IMR-90 (cell line): ENCODE results near the gene PCDHB11. TPM values are rescaled to one million over a fixed set of nuclear protein-coding genes. Genes with fewer than 3 reads are reported as not detected.
A peak's percentile ranks its signal among the peaks of the same experiment; 100 is the strongest.

ENCODE experiments used
- ATAC-seq: fragments of 200-7000 bp; cut with Tn5 transposase; 2 replicates; pipeline ENCODE4 v1.9.1; 2020; ENCODE audit warnings: low read depth, mild to moderate bottlenecking, moderate library complexity
- BruUV-seq: library from RNA; stranded (reverse); fragments of 400-500 nt; replicated peaks from 2 replicates; lab custom pipeline; 2021; lab: Mats Ljungman, UMichigan
- CTCF ChIA-PET: fragments of 300-600 bp; formaldehyde crosslinking; extraction: SDS; loops from one replicate; lab custom pipeline; 2021; ENCODE audit warnings: antibody characterized with exemption; lab: Yijun Ruan, JAX
- POLR2A ChIA-PET: fragments of 300-600 bp; sonication (Branson Sonifier 250); formaldehyde crosslinking; loops from one replicate; lab custom pipeline; 2022; ENCODE audit warnings: antibody characterized with exemption; ENCODE audit not compliant: unreplicated experiment; lab: Charles Lee
- DNase-seq: peaks from one replicate; pipeline ENCODE4 v3.0.0; 2013
- H2AFZ ChIP-seq: replicated peaks from 2 replicates; pipeline ENCODE3; 2013; ENCODE audit warnings: low read length, mild to moderate bottlenecking; ENCODE audit not compliant: poor library complexity
- H2AK5ac ChIP-seq: 2 replicates; pipeline ENCODE4 v1.6.1; 2013; ENCODE audit warnings: low read depth, low read length, inconsistent platforms
- H2AK9ac ChIP-seq: replicated peaks from 2 replicates; pipeline ENCODE3; 2013; ENCODE audit warnings: mild to moderate bottlenecking, low read depth, low read length, moderate library complexity; ENCODE audit not compliant: poor library complexity
- H2BK120ac ChIP-seq: 2 replicates; pipeline ENCODE4 v1.6.1; 2013; ENCODE audit warnings: low read depth, low read length, inconsistent platforms
- H2BK15ac ChIP-seq: 3 replicates; pipeline ENCODE4 v1.6.1; 2013; ENCODE audit warnings: low read depth, low read length, inconsistent platforms
- H2BK20ac ChIP-seq: 2 replicates; pipeline ENCODE4 v1.6.1; 2013; ENCODE audit warnings: low read depth, mild to moderate bottlenecking, inconsistent platforms, low read length, moderate library complexity
- H2BK5ac ChIP-seq: 2 replicates; pipeline ENCODE4 v1.6.1; 2013; ENCODE audit warnings: mild to moderate bottlenecking, low read depth, low read length, inconsistent platforms; ENCODE audit not compliant: poor library complexity, severe bottlenecking
- H3K14ac ChIP-seq: replicated peaks from 2 replicates; pipeline ENCODE4 v1.6.1; 2013; ENCODE audit warnings: low read depth, low read length, inconsistent platforms
- H3K18ac ChIP-seq: 2 replicates; pipeline ENCODE4 v1.6.1; 2013; ENCODE audit warnings: low read depth, low read length, control low read depth
- H3K23ac ChIP-seq: 2 replicates; pipeline ENCODE4 v1.6.1; 2013; ENCODE audit warnings: low read depth, low read length, inconsistent platforms
- H3K27ac ChIP-seq: 2 replicates; pipeline ENCODE4 v1.5.1; 2013; ENCODE audit warnings: mild to moderate bottlenecking, control low read depth, low read length; ENCODE audit not compliant: insufficient read depth
- H3K27me3 ChIP-seq: 2 replicates; pipeline ENCODE4 v1.6.1; 2013; ENCODE audit warnings: low read length; ENCODE audit not compliant: control insufficient read depth, insufficient read depth
- H3K36me3 ChIP-seq: 2 replicates; pipeline ENCODE4 v1.6.1; 2013; ENCODE audit warnings: low read length, mixed read lengths; ENCODE audit not compliant: control insufficient read depth, insufficient read depth
- H3K4ac ChIP-seq: 2 replicates; pipeline ENCODE4 v1.6.1; 2013; ENCODE audit warnings: low read depth, low read length, inconsistent platforms
- H3K4me1 ChIP-seq: 2 replicates; pipeline ENCODE4 v1.6.1; 2013; ENCODE audit warnings: low read length, mixed read lengths; ENCODE audit not compliant: control insufficient read depth, insufficient read depth
- H3K4me2 ChIP-seq: 2 replicates; pipeline ENCODE4 v1.6.1; 2013; ENCODE audit warnings: low read depth, mild to moderate bottlenecking, control low read depth, low read length, moderate library complexity
- H3K4me3 ChIP-seq: 2 replicates; pipeline ENCODE4 v1.5.1; 2013; ENCODE audit warnings: low read depth, mild to moderate bottlenecking, control low read depth, low read length, moderate library complexity; ENCODE audit not compliant: insufficient read depth
- H3K56ac ChIP-seq: 2 replicates; pipeline ENCODE4 v1.6.1; 2013; ENCODE audit warnings: low read length, inconsistent platforms; ENCODE audit not compliant: insufficient read depth; ENCODE audit errors: extremely low read depth
- H3K79me1 ChIP-seq, 2 experiments: 2 replicates each; pipeline ENCODE4 v1.6.1; 2013; ENCODE audit warnings: low read length in 2 of 2, inconsistent platforms in 1 of 2, low read depth in 1 of 2
- H3K9ac ChIP-seq: 2 replicates; pipeline ENCODE4 v1.6.1; 2013; ENCODE audit warnings: low read depth, low read length, control low read depth
- H3K9me1 ChIP-seq: 2 replicates; pipeline ENCODE4 v1.6.1; 2013; ENCODE audit warnings: low read length, inconsistent platforms; ENCODE audit not compliant: insufficient read depth
- H3K9me3 ChIP-seq: 2 replicates; pipeline ENCODE4 v1.6.1; 2013; ENCODE audit warnings: low read length; ENCODE audit not compliant: control insufficient read depth, insufficient read depth
- H4K20me1 ChIP-seq: 2 replicates; pipeline ENCODE4 v1.6.1; 2013; ENCODE audit warnings: low read length, inconsistent platforms; ENCODE audit not compliant: insufficient read depth
- H4K5ac ChIP-seq: 2 replicates; pipeline ENCODE4 v1.6.1; 2013; ENCODE audit warnings: mild to moderate bottlenecking, low read depth, low read length, control low read depth
- H4K8ac ChIP-seq, 2 experiments: 2 replicates each; pipeline ENCODE4 v1.6.1; 2013; ENCODE audit warnings: low read depth in 2 of 2, low read length in 2 of 2, control low read depth in 1 of 2, inconsistent platforms in 1 of 2
- H4K91ac ChIP-seq: 2 replicates; pipeline ENCODE4 v1.6.1; 2013; ENCODE audit warnings: low read depth, low read length, inconsistent platforms; ENCODE audit not compliant: insufficient read depth
- BHLHE40 ChIP-seq: fragments of 150-350 bp; IDR thresholded peaks from 2 replicates; pipeline ENCODE4 v1.6.1; 2016; ENCODE audit warnings: mild to moderate bottlenecking, low read depth, low read length
- CEBPB ChIP-seq: IDR thresholded peaks from 2 replicates; pipeline ENCODE4 v1.6.1; 2012; ENCODE audit warnings: low read depth, low read length, improper control_type of control experiment
- CHD1 ChIP-seq: IDR thresholded peaks from 2 replicates; pipeline ENCODE4 v1.6.1; 2012; ENCODE audit warnings: low read depth, low read length, improper control_type of control experiment
- CTCF ChIP-seq: conservative IDR thresholded peaks from 2 replicates; pipeline ENCODE4 v1.5.1; 2012; ENCODE audit warnings: mild to moderate bottlenecking, low read depth, low read length, improper control_type of control experiment
- ELK1 ChIP-seq: fragments of 150-350 bp; IDR thresholded peaks from 2 replicates; pipeline ENCODE4 v1.6.1; 2016; ENCODE audit warnings: low read depth, mild to moderate bottlenecking, low read length, moderate library complexity, borderline replicate concordance
- FOS ChIP-seq: fragments of 150-350 bp; IDR thresholded peaks from 2 replicates; pipeline ENCODE4 v1.6.1; 2016; ENCODE audit warnings: low read depth, low read length
- MAFK ChIP-seq: IDR thresholded peaks from 2 replicates; pipeline ENCODE4 v1.6.1; 2012; ENCODE audit warnings: low read depth, low read length, improper control_type of control experiment
- MAZ ChIP-seq: IDR thresholded peaks from 2 replicates; pipeline ENCODE4 v1.6.1; 2012; ENCODE audit warnings: low read depth, mild to moderate bottlenecking, low read length, improper control_type of control experiment, moderate library complexity, borderline replicate concordance
- NFE2L2 ChIP-seq: fragments of 150-350 bp; IDR thresholded peaks from 2 replicates; pipeline ENCODE4 v1.6.1; 2016; ENCODE audit warnings: low read depth, mild to moderate bottlenecking, low read length
- POLR2A ChIP-seq: IDR thresholded peaks from 2 replicates; pipeline ENCODE4 v1.6.1; 2012; ENCODE audit warnings: mild to moderate bottlenecking, low read depth, low read length
- RCOR1 ChIP-seq: IDR thresholded peaks from 2 replicates; pipeline ENCODE4 v1.6.1; 2012; ENCODE audit warnings: mild to moderate bottlenecking, low read length, improper control_type of control experiment; ENCODE audit not compliant: insufficient replicate concordance
- RFX5 ChIP-seq: IDR thresholded peaks from 2 replicates; pipeline ENCODE4 v1.8.0; 2012; ENCODE audit warnings: low read depth, mild to moderate bottlenecking, low read length, moderate library complexity
- SMC3 ChIP-seq: fragments of 150-350 bp; IDR thresholded peaks from 2 replicates; pipeline ENCODE4 v1.6.1; 2016; ENCODE audit warnings: low read depth, mild to moderate bottlenecking, antibody characterized with exemption, low read length, moderate library complexity
- USF2 ChIP-seq: fragments of 150-350 bp; IDR thresholded peaks from 2 replicates; pipeline ENCODE4 v1.6.1; 2017; ENCODE audit warnings: mild to moderate bottlenecking, antibody characterized with exemption, low read length, low read depth
- WGBS, 2 experiments: methylation state at CpG; one replicate each; pipeline versions ENCODE4 v1.1.5 to v1.1.7; 2013; ENCODE audit warnings: missing lambda C conversion rate in 2 of 2; ENCODE audit not compliant: insufficient read length in 1 of 2; ENCODE audit errors: extremely low coverage in 2 of 2; 5-methylcytosine and 5-hydroxymethylcytosine counted together
- dilution Hi-C: fragments of 300-500 bp; cut with HindIII; formaldehyde crosslinking; loops from one replicate; pipeline ENCODE4 v1.14.3; 2018; ENCODE audit warnings: low sequenced_read_pairs; ENCODE audit not compliant: unreplicated experiment
- in situ Hi-C: fragments of 300-500 bp; cut with MboI; formaldehyde crosslinking; loops from 3 replicates; pipeline ENCODE4 v1.14.3; 2019; ENCODE audit warnings: low sequenced_read_pairs, inconsistent platforms, mixed read lengths
- intact Hi-C: fragments of 100-400 bp; cut with micrococcal nuclease; formaldehyde crosslinking; loops from 2 replicates; pipeline ENCODE4 v1.10.0; 2022
- polyA plus RNA-seq, 3 experiments: library from polyadenylated mRNA; depleted of rRNA; stranded (reverse); fragments of >200 nt; gene quantifications; 2 replicates each; pipeline ENCODE4 v1.2.3, GENCODE V29; 2012; ENCODE audit warnings: low replicate concordance in 1 of 3
- total RNA-seq: library from RNA; depleted of rRNA; stranded (reverse); fragments of >200 nt; gene quantifications from 2 replicates; pipeline ENCODE4 v1.2.3, GENCODE V29; 2012

Gene PCDHB11
- total and polyA plus RNA-seq, 2 of the 4 experiments (the other 2 are of a cell fraction), result under 0.01 to 0.05 TPM

GRCh38 chr5:141149812-141150211, 49.6 kb upstream of the PCDHB11 start, which contains the start of gene PCDHB6:
PCDHB6 (plus strand) TSS chr5:141150057; CDS start chr5:141150258, 201 bp downstream.
- no TSS peak for BruUV-seq
- no peak within 1 kb of the TSS for H3K56ac ChIP-seq
- no peak within 1 kb of the TSS for H3K23ac ChIP-seq
- H2BK120ac ChIP-seq, result no peak within 1 kb of the TSS
- in situ Hi-C loops, result no loop called here
- TF ChIP-seq MAZ (no peak), MAFK (no peak), SMC3 (no peak), POLR2A (no peak), ELK1 (no peak), BHLHE40 (no peak), NFE2L2 (no peak), CEBPB (no peak), RFX5 (no peak), CTCF (no peak), USF2 (no peak), FOS (no peak), RCOR1 (no peak), CHD1 (no peak)
- no peaks in the 10 kb centered on the region for H4K20me1 ChIP-seq
- ChIA-PET POLR2A (no interaction called here), CTCF (no interaction called here)
- DNase-seq (peak; percentile 3), ATAC-seq (no peak)
- H3K4me1 ChIP-seq, result no peaks in the 10 kb centered on the region
- no peak within 1 kb of the TSS for H3K14ac ChIP-seq
- no peak within 1 kb of the TSS for H2AK5ac ChIP-seq
- dilution Hi-C loops, result no loop called here
- H4K91ac ChIP-seq, result no peak within 1 kb of the TSS
- no peak within 1 kb of the TSS for H2BK5ac ChIP-seq
- H3K79me1 ChIP-seq, result no peaks in the 10 kb centered on the region
- H3K4me3 ChIP-seq, result peak within 1 kb of the TSS; percentile 25
- H3K18ac ChIP-seq, result no peak within 1 kb of the TSS
- no peak within 1 kb of the TSS for H3K4ac ChIP-seq
- H3K36me3 ChIP-seq, result no peaks in the 10 kb centered on the region
- no peak within 1 kb of the TSS for H2AK9ac ChIP-seq
- H2BK20ac ChIP-seq, result no peak within 1 kb of the TSS
- no peaks in the 10 kb centered on the region for H3K27me3 ChIP-seq
- intact Hi-C loops, result no loop called here
- no peak within 1 kb of the TSS for H4K8ac ChIP-seq
- WGBS, 2 experiments, result 12% methylated on average over 6 of the region's 18 CpGs; no CpG with 5 or more reads in 1 of the 2 experiments
- H3K9me3 ChIP-seq, result peaks cover 13% of the 10 kb centered on the region; the same call in 1 of the 2 replicates
- H2AFZ ChIP-seq, result peak within 1 kb of the TSS; percentile 59
- no peak within 1 kb of the TSS for H2BK15ac ChIP-seq
- H3K27ac ChIP-seq, result no peak within 1 kb of the TSS
- no peak within 1 kb of the TSS for H4K5ac ChIP-seq
- H3K9me1 ChIP-seq, result no peaks in the 10 kb centered on the region
- peak within 1 kb of the TSS; percentile 81; the same call in 1 of the 2 replicates for H3K4me2 ChIP-seq
- no peak within 1 kb of the TSS for H3K9ac ChIP-seq
